WTC11 (cell line): ENCODE measurements around the gene SUB1. TPM values are rescaled to one million over a fixed set of nuclear protein-coding genes. Genes with fewer than 3 reads are reported as not detected.

ENCODE experiments used
- ATAC-seq: fragments of 200-7000 bp; cut with Tn5 transposase; 2 replicates; pipeline ENCODE4 v1.10.0; 2021; ENCODE audit warnings: mild to moderate bottlenecking, moderate library complexity
- CTCF ChIA-PET: fragments of 300-600 bp; sonication (Branson Sonifier 250); formaldehyde crosslinking; loops from one replicate; lab custom pipeline; 2021; ENCODE audit warnings: antibody characterized with exemption; lab: Charles Lee
- POLR2A ChIA-PET: fragments of 350-600 bp; sonication (Branson Sonifier 250); formaldehyde crosslinking; loops from one replicate; lab custom pipeline; 2021; ENCODE audit warnings: antibody characterized with exemption; lab: Charles Lee
- DNase-seq: peaks from one replicate; pipeline ENCODE4 v3.0.0; 2021; ENCODE audit warnings: low spot score
- H3K27ac Mint-ChIP-seq: 2 replicates; pipeline ENCODE4 v1.8.0; 2021; ENCODE audit warnings: mixed read lengths
- H3K27me3 Mint-ChIP-seq: 2 replicates; pipeline ENCODE4 v1.8.0; 2021; ENCODE audit warnings: low read depth, mild to moderate bottlenecking, moderate library complexity, mixed read lengths
- H3K36me3 Mint-ChIP-seq: 2 replicates; pipeline ENCODE4 v1.8.0; 2021; ENCODE audit warnings: mixed read lengths
- H3K4me1 Mint-ChIP-seq: 2 replicates; pipeline ENCODE4 v1.8.0; 2022; ENCODE audit warnings: mixed read lengths
- H3K4me3 Mint-ChIP-seq: 2 replicates; pipeline ENCODE4 v1.8.0; 2021; ENCODE audit warnings: mild to moderate bottlenecking, moderate library complexity, mixed read lengths
- H3K9me3 Mint-ChIP-seq: 2 replicates; pipeline ENCODE4 v1.8.0; 2021; ENCODE audit warnings: mixed read lengths
- ELF4 ChIP-seq: sonication (generic); formaldehyde crosslinking; IDR thresholded peaks from 2 replicates; pipeline ENCODE4 v1.8.1; 2022; ENCODE audit warnings: low read depth, mild to moderate bottlenecking, moderate library complexity, missing genetic modification reagents
- EMX1 ChIP-seq: fragments of 250-450 bp; sonication (Bioruptor Pico); IDR thresholded peaks from 2 replicates; pipeline ENCODE4 v1.8.0; 2021; ENCODE audit warnings: mild to moderate bottlenecking
- FOXJ3 ChIP-seq: sonication (generic); formaldehyde crosslinking; IDR thresholded peaks from 2 replicates; pipeline ENCODE4 v1.9.0; 2021; ENCODE audit warnings: missing genetic modification reagents, mild to moderate bottlenecking, borderline replicate concordance
- GABPB1 ChIP-seq: sonication (generic); formaldehyde crosslinking; IDR thresholded peaks from 2 replicates; pipeline ENCODE4 v1.8.1; 2023; ENCODE audit warnings: mild to moderate bottlenecking, missing genetic modification reagents
- HMGA2 ChIP-seq: fragments of 250-450 bp; sonication (Bioruptor Pico); IDR thresholded peaks from 2 replicates; pipeline ENCODE4 v1.4.0; 2021; ENCODE audit warnings: mild to moderate bottlenecking, moderate library complexity
- MXD4 ChIP-seq: fragments of 250-450 bp; sonication (Bioruptor Pico); IDR thresholded peaks from 2 replicates; pipeline ENCODE4 v1.8.0; 2021; ENCODE audit warnings: mild to moderate bottlenecking, moderate library complexity, borderline replicate concordance
- RELA ChIP-seq: sonication (generic); formaldehyde crosslinking; IDR thresholded peaks from 2 replicates; pipeline ENCODE4 v1.8.1; 2022; ENCODE audit warnings: missing genetic modification reagents, mild to moderate bottlenecking, borderline replicate concordance
- SMAD4 ChIP-seq: sonication (generic); formaldehyde crosslinking; IDR thresholded peaks from 2 replicates; pipeline ENCODE4 v1.8.0; 2022; ENCODE audit warnings: mild to moderate bottlenecking, missing genetic modification reagents
- SP1 ChIP-seq: sonication (generic); formaldehyde crosslinking; conservative IDR thresholded peaks from 2 replicates; pipeline ENCODE4 v1.8.1; 2022; ENCODE audit warnings: missing genetic modification reagents
- TEAD1 ChIP-seq: sonication (generic); formaldehyde crosslinking; IDR thresholded peaks from 2 replicates; pipeline ENCODE4 v1.8.0; 2022; ENCODE audit warnings: mild to moderate bottlenecking, missing genetic modification reagents
- ZNF219 ChIP-seq: sonication (generic); formaldehyde crosslinking; IDR thresholded peaks from 2 replicates; pipeline ENCODE4 v1.8.0; 2023; ENCODE audit warnings: missing genetic modification reagents, mild to moderate bottlenecking, borderline replicate concordance
- ZNF263 ChIP-seq: sonication (generic); formaldehyde crosslinking; IDR thresholded peaks from 2 replicates; pipeline ENCODE4 v1.8.1; 2022; ENCODE audit warnings: low read depth, mild to moderate bottlenecking, moderate library complexity, missing genetic modification reagents
- total RNA-seq: library from RNA; stranded (reverse); gene quantifications from 3 replicates; pipeline ENCODE4 v1.2.3, GENCODE V29; 2021
- TF ChIP-seq, protein P1 (sequence below): sonication (generic); formaldehyde crosslinking; IDR thresholded peaks from 2 replicates; pipeline ENCODE4 v1.8.0; 2022; ENCODE audit warnings: mild to moderate bottlenecking, missing genetic modification reagents
- TF ChIP-seq, protein P2 (sequence below): sonication (generic); formaldehyde crosslinking; conservative IDR thresholded peaks from 2 replicates; pipeline ENCODE4 v1.8.1; 2022; ENCODE audit warnings: mild to moderate bottlenecking, missing genetic modification reagents
- TF ChIP-seq, protein P3 (sequence below): sonication (generic); formaldehyde crosslinking; IDR thresholded peaks from 2 replicates; pipeline ENCODE4 v1.8.1; 2022; ENCODE audit warnings: mild to moderate bottlenecking, moderate library complexity, missing genetic modification reagents
- TF ChIP-seq, protein P4 (sequence below): fragments of 250-450 bp; sonication (Bioruptor Pico); IDR thresholded peaks from 2 replicates; pipeline ENCODE4 v1.9.0; 2021; ENCODE audit warnings: mild to moderate bottlenecking
- TF ChIP-seq, protein P5 (sequence below): sonication (generic); formaldehyde crosslinking; conservative IDR thresholded peaks from 2 replicates; pipeline ENCODE4 v1.8.1; 2023; ENCODE audit warnings: mild to moderate bottlenecking, low read depth, missing genetic modification reagents, moderate library complexity
- TF ChIP-seq, protein P6 (sequence below): fragments of 250-450 bp; sonication (Bioruptor Pico); IDR thresholded peaks from 2 replicates; pipeline ENCODE4 v1.9.0; 2021; ENCODE audit warnings: mild to moderate bottlenecking
- TF ChIP-seq, protein P7 (sequence below): fragments of 250-450 bp; sonication (Bioruptor Pico); IDR thresholded peaks from 2 replicates; pipeline ENCODE4 v2.1.2; 2022; ENCODE audit warnings: mild to moderate bottlenecking, moderate library complexity

The SUB1 gene
- total RNA-seq, 1 experiment from 2014 or later: 258 TPM

DNA sequence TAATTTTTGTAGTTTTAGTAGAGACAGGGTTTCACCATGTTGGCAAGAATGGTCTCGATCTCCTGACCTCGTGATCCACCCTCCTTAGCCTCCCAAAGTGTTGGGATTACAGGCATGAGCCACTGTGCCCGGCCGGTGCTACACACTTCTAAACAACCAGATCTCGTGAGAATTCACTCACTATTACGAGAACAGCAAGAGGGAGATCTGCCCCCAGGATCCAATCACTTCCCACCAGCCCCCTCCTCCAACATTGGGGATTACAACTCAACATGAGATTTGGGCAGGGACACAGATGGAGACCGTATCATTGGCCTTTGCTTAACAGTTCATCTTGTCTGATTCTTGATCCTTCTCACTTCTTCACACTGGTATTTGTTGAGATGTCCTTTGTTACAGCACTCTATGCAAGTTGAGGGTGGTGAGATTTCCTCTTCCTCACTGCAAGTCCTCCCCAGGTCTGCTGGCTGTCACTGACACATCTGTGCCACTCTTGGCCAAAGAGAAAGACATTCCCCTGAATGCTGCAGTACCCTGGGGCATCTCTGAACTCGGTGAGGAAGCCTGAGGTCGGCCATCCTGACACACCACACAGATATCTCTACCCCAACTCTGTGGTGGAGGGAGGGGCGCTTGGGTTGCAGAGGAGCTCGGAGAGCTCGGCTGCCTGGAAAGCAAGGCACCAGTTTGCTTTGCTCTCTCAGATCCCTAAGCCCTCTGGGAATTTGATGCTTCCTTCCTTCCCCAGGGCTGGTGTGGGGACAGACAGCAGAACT lies 4.2 kb upstream of the SUB1 start:
- POLR2A ChIA-PET: interaction anchor here (1.6 kb wide), 1 partner anchor 136 kb away, joined by 3 read pairs; no protein-coding TSS in a partner anchor
- no peaks in the 10 kb centered on the region for H3K36me3 Mint-ChIP-seq
- no peak for DNase-seq
- ATAC-seq: no peak
- no peak overlapping the region for H3K4me3 Mint-ChIP-seq
- TF ChIP-seq ZNF219 (CRISPR knock-in tag): no peak
- TF ChIP-seq ELF4 (CRISPR knock-in tag): no peak
- TF ChIP-seq FOXJ3 (CRISPR knock-in tag): no peak
- no peak for TF ChIP-seq MXD4
- CTCF ChIA-PET: interaction anchor here (0.6 to 2.3 kb wide), 3 partner anchors 49 to 130 kb away, joined by 3 to 7 read pairs (median 6); no protein-coding TSS in a partner anchor
- no peaks in the 10 kb centered on the region for H3K27me3 Mint-ChIP-seq
- no peaks in the 10 kb centered on the region for H3K9me3 Mint-ChIP-seq
- peaks cover 60% of the 10 kb centered on the region for H3K4me1 Mint-ChIP-seq
- peak overlapping the region; percentile 65 for H3K27ac Mint-ChIP-seq

DNA sequence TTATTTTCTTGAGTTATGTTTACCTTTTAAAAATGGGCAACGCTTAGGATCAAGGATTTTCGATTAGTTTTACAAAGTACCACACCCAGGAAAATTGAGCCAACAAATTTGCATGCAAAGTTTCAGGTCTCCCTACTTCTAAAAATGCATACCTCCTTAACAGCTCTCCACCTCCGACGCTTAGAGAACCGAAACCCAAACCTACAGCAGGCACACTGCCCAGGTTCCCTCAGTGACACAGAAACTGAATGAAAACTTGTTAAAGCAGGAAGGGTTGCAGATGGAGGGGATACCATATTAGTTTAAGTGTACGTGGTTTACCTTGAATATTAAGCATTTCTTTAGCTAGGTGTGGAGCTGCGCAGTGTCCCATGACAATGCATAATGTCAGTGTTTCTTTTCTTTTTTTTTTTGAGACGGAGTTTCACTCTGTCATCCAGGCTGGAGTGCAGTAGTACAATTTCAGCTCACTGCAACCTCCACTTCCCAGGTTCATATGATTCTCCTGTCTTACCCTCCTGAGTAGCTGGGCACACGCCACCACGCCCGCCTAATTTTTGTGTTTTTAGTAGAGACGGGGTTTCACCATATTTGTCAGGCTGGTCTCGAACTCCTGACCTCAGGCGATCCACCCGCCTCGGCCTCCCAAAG lies 1.6 kb upstream of the SUB1 start:
- no peak for ATAC-seq
- POLR2A ChIA-PET: interaction anchor here (0.7 to 0.8 kb wide), 2 partner anchors 53 to 300 kb away, joined by 3 read pairs; no protein-coding TSS in a partner anchor
- no peaks in the 10 kb centered on the region for H3K27me3 Mint-ChIP-seq

More for the DNA sequence above, 1.6 kb upstream of the SUB1 start:
- H3K36me3 Mint-ChIP-seq: peaks cover 3% of the 10 kb centered on the region; the same call in 1 of the 2 replicates
- peak overlapping the region; percentile 48 for H3K4me3 Mint-ChIP-seq
- DNase-seq: peak; percentile 17
- TF ChIP-seq, protein P1, sequence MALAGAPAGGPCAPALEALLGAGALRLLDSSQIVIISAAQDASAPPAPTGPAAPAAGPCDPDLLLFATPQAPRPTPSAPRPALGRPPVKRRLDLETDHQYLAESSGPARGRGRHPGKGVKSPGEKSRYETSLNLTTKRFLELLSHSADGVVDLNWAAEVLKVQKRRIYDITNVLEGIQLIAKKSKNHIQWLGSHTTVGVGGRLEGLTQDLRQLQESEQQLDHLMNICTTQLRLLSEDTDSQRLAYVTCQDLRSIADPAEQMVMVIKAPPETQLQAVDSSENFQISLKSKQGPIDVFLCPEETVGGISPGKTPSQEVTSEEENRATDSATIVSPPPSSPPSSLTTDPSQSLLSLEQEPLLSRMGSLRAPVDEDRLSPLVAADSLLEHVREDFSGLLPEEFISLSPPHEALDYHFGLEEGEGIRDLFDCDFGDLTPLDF: no peak
- TF ChIP-seq, protein P2, sequence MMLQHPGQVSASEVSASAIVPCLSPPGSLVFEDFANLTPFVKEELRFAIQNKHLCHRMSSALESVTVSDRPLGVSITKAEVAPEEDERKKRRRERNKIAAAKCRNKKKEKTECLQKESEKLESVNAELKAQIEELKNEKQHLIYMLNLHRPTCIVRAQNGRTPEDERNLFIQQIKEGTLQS: no peak
- TF ChIP-seq, protein P3, sequence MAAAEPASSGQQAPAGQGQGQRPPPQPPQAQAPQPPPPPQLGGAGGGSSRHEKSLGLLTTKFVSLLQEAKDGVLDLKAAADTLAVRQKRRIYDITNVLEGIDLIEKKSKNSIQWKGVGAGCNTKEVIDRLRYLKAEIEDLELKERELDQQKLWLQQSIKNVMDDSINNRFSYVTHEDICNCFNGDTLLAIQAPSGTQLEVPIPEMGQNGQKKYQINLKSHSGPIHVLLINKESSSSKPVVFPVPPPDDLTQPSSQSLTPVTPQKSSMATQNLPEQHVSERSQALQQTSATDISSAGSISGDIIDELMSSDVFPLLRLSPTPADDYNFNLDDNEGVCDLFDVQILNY (CRISPR knock-in tag): no peak
- TF ChIP-seq SMAD4 (CRISPR knock-in tag) (no peak), EMX1 (CRISPR knock-in tag) (no peak), HMGA2 (CRISPR knock-in tag) (no peak), GABPB1 (CRISPR knock-in tag) (no peak), SP1 (CRISPR knock-in tag) (no peak), TEAD1 (CRISPR knock-in tag) (no peak), ZNF263 (CRISPR knock-in tag) (no peak), ZNF219 (CRISPR knock-in tag) (no peak), RELA (CRISPR knock-in tag) (no peak)
- TF ChIP-seq, protein P4, sequence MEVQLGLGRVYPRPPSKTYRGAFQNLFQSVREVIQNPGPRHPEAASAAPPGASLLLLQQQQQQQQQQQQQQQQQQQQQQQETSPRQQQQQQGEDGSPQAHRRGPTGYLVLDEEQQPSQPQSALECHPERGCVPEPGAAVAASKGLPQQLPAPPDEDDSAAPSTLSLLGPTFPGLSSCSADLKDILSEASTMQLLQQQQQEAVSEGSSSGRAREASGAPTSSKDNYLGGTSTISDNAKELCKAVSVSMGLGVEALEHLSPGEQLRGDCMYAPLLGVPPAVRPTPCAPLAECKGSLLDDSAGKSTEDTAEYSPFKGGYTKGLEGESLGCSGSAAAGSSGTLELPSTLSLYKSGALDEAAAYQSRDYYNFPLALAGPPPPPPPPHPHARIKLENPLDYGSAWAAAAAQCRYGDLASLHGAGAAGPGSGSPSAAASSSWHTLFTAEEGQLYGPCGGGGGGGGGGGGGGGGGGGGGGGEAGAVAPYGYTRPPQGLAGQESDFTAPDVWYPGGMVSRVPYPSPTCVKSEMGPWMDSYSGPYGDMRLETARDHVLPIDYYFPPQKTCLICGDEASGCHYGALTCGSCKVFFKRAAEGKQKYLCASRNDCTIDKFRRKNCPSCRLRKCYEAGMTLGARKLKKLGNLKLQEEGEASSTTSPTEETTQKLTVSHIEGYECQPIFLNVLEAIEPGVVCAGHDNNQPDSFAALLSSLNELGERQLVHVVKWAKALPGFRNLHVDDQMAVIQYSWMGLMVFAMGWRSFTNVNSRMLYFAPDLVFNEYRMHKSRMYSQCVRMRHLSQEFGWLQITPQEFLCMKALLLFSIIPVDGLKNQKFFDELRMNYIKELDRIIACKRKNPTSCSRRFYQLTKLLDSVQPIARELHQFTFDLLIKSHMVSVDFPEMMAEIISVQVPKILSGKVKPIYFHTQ (CRISPR knock-in tag): no peak
- TF ChIP-seq, protein P5, sequence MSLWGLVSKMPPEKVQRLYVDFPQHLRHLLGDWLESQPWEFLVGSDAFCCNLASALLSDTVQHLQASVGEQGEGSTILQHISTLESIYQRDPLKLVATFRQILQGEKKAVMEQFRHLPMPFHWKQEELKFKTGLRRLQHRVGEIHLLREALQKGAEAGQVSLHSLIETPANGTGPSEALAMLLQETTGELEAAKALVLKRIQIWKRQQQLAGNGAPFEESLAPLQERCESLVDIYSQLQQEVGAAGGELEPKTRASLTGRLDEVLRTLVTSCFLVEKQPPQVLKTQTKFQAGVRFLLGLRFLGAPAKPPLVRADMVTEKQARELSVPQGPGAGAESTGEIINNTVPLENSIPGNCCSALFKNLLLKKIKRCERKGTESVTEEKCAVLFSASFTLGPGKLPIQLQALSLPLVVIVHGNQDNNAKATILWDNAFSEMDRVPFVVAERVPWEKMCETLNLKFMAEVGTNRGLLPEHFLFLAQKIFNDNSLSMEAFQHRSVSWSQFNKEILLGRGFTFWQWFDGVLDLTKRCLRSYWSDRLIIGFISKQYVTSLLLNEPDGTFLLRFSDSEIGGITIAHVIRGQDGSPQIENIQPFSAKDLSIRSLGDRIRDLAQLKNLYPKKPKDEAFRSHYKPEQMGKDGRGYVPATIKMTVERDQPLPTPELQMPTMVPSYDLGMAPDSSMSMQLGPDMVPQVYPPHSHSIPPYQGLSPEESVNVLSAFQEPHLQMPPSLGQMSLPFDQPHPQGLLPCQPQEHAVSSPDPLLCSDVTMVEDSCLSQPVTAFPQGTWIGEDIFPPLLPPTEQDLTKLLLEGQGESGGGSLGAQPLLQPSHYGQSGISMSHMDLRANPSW (CRISPR knock-in tag): no peak
- TF ChIP-seq, protein P6, sequence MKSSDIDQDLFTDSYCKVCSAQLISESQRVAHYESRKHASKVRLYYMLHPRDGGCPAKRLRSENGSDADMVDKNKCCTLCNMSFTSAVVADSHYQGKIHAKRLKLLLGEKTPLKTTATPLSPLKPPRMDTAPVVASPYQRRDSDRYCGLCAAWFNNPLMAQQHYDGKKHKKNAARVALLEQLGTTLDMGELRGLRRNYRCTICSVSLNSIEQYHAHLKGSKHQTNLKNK (CRISPR knock-in tag): no peak
- TF ChIP-seq, protein P7, sequence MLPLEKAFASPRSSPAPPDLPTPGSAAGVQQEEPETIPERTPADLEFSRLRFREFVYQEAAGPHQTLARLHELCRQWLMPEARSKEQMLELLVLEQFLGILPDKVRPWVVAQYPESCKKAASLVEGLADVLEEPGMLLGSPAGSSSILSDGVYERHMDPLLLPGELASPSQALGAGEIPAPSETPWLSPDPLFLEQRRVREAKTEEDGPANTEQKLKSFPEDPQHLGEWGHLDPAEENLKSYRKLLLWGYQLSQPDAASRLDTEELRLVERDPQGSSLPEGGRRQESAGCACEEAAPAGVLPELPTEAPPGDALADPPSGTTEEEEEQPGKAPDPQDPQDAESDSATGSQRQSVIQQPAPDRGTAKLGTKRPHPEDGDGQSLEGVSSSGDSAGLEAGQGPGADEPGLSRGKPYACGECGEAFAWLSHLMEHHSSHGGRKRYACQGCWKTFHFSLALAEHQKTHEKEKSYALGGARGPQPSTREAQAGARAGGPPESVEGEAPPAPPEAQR (CRISPR knock-in tag): no peak
- TF ChIP-seq, all 79 proteins: peak for 0
- Mint-ChIP-seq H3K9me3 (no peaks in the 10 kb centered on the region), H3K4me1 (peaks cover 58% of the 10 kb centered on the region), H3K27ac (peak overlapping the region; percentile 99)
- CTCF ChIA-PET: interaction anchor here (1.2 to 3.7 kb wide), 2 partner anchors 94 to 127 kb away, joined by 5 to 17 read pairs; partner anchors contain the start of gene NPR3
